MM.1S (cell line): ENCODE results near the gene EEPD1.

Source experiments
- CTCF ChIP-seq: fragments of 300-600 bp; sonication (generic); IDR thresholded peaks from 2 replicates; pipeline ENCODE4 v1.5.1; 2016; ENCODE audit warnings: antibody characterized with exemption, low read length, mixed read lengths
- EZH2phosphoT487 ChIP-seq: fragments of 300-600 bp; sonication (generic); IDR thresholded peaks from 2 replicates; pipeline ENCODE4 v1.6.1; 2018; ENCODE audit warnings: antibody characterized with exemption, low read length

GRCh38 chr7:36226151-36226550 is 73.1 kb downstream of the EEPD1 start:
- TF ChIP-seq CTCF (no peak), EZH2phosphoT487 (no peak)
